ENCODE results near the gene WDR87.
"Not testable (repeated sequence)": the region's sequence is repeated elsewhere in the genome, so short reads cannot be mapped to it uniquely, and the experiment has no call there.

WDR87 gene

DNA sequence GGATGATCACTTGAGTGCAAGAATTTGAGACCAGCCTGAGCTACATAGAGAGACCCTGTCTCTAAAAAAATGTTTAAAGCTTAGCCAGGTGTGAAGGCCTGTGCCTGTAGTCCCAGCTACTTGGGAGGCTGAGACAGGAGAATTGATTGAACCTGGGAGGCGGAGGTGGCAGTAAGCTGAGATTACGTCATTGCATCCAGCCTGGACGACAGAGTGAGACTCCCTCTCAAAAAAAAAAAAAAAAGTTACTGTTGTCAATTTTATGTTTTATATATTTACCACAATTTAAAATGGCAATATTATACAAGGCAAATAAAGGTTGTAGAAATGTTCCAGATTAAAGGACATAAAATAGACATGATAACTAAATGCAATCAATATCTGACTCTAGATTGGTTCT, 29.2 kb downstream of the WDR87 start:
- no peak for DNase-seq (ENCODE audit: low read depth in 2 of 2)

- no peak for DNase-seq (ENCODE audit: low read depth in 2 of 2)
Measured at GRCh38 chr19:37876032-37876431, 30.4 kb downstream of the WDR87 start.

DNA sequence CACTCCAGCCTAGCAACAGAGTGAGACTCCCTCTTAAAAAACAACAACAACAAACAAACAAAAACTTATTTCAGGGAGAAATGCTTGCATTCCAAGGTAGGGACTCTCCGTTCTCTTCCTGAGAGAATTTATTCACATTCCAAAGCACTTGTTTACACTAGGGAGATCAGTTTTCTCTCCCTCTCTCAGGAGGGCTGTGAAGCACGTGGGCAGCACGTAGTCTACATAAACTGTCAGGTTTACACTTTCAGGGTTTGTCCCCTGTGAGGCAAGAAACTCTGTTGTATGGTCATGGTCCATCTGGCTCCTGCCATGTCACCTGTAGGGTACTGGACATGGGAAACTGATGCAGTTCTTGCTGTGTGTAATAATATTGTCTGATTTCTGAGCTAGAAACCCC, 31.6 kb downstream of the WDR87 start:
- DNase-seq (ENCODE audit: low read depth in 2 of 2), result no peak

DNA sequence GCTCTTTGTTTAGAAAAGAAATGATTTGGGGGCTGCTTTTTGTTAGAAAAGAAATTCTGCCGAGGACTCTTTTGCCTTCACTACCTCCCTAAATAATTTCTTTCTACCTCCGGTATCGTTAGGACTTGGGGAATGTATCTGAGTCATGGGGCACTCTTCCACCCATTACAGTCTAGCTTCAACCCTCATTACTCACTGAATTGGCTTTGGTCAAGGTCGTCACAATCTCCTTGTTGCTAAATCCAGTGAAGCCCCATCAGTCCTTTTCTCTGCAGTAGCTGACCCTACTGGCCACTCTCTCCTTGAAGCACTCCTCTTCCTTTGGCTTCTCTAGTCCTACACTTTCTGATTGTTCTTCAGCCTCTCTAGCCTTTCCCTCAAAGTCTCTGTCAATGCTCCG, 34.0 kb downstream of the WDR87 start:
- DNase-seq (ENCODE audit: low read depth in 2 of 2), result no peak

DNA sequence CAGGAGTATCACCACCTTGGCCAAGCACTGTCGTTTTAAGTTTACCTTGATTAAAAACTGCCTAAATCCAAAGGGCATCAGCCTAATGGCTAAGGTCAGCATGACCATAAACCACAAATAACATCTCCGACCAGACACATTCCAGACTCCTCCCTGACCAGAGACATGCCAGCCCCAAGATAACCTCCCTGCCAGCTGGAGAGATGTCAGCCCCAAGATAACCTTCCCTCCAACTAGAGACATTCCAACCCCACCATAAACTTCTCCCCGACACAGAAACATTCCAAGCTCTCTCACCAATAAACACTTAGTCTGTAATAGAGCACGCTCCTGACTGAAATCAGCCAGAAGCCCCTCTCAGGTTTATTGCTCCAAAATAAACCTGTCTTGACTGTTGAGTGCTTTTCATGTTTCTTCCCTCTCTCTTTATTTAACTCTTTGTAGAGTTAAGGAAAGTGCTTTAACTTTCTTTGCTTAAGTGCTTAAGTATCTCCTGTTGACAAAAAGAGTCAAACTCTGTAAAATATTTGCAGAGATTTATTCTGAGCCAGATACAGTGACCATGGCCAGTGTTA, 36.5 kb downstream of the WDR87 start:
- DNase-seq (ENCODE audit: low read depth in 2 of 2), result no peak

DNA sequence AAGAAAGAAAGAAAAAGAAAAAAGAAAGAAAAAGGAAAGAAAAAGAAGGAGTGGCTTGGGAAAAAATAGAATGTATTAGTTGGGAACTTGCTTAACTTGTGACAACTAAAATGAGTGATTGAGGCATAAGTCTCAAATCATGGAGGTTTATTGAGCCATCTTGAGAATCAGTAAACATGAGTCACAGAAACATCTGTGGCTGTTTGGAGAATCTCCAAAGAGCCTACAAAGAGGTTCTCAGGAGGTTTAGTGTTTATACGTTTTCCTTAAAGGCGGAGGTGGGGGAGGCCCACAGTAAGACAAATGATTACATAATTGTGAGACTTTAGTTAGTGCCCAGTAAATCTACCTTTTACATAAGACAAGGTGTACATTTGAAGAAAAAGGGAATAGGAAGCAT, 38.6 kb downstream of the WDR87 start:
- no peak for DNase-seq (ENCODE audit: low read depth in 2 of 2)

- DNase-seq (ENCODE audit: low read depth in 2 of 2), result not testable (repeated sequence)
Measured at GRCh38 chr19:37865930-37866329, 40.5 kb downstream of the WDR87 start.

- DNase-seq (ENCODE audit: low read depth in 2 of 2), result no peak
Measured at GRCh38 chr19:37864501-37864900, 41.9 kb downstream of the WDR87 start.

GRCh38 chr19:37855098-37855497, 51.3 kb downstream of the WDR87 start:
- no peak for DNase-seq (ENCODE audit: low read depth in 2 of 2)

- no peak for DNase-seq (ENCODE audit: low read depth in 2 of 2)
Measured at GRCh38 chr19:37845932-37846331, 60.5 kb downstream of the WDR87 start.
